Adrenal gland (tissue), 12 donors: ENCODE results near the gene EDAR. TPM values are rescaled to one million over a fixed set of nuclear protein-coding genes. Genes with fewer than 3 reads are reported as not detected.

Experiments
- DNase-seq, 7 donors: peaks; one replicate each; pipeline ENCODE4 v3.0.0-alpha.2; 2019 to 2020
- H3K27ac ChIP-seq, 5 donors: fragments of 200-600 bp; sonication (generic) in 4 of 5; 1 replicate in 3 of 5; 2 replicates in 2 of 5; pipeline versions ENCODE4 v1.5.1 to v1.8.0; 2016 to 2020; ENCODE audit warnings: mild to moderate bottlenecking in 1 of 5
- H3K27me3 ChIP-seq: fragments of 200-600 bp; 2 replicates; pipeline ENCODE4 v1.8.0; 2021
- H3K36me3 ChIP-seq, 2 donors: fragments of 200-600 bp; replicated peaks in 1 of 2; 1 replicate in 1 of 2; 2 replicates in 1 of 2; pipeline versions ENCODE4 v1.5.1 to v1.8.0; 2018 to 2022
- H3K4me1 ChIP-seq, 2 donors: fragments of 200-600 bp; replicated peaks in 1 of 2; 1 replicate in 1 of 2; 2 replicates in 1 of 2; pipeline versions ENCODE4 v1.5.1 to v1.8.0; 2018 to 2021
- H3K4me3 ChIP-seq, 4 donors: fragments of 200-600 bp; sonication (generic) in 3 of 4; one replicate each; pipeline ENCODE4 v1.5.1; 2016 to 2018
- H3K9me3 ChIP-seq, 3 donors: fragments of 200-600 bp; sonication (generic) in 1 of 3; replicated peaks in 1 of 3; 1 replicate in 2 of 3; 2 replicates in 1 of 3; pipeline versions ENCODE4 v1.5.1 to v1.8.0; 2016 to 2021
- POLR2A ChIP-seq, 2 donors: fragments of 450-650 bp; IDR thresholded peaks; one replicate each; pipeline ENCODE4 v1.6.1; 2017; ENCODE audit warnings: antibody characterized with exemption in 2 of 2, mild to moderate bottlenecking in 2 of 2, moderate library complexity in 1 of 2
- WGBS, 4 donors: extraction: QIAGEN DNeasy Blood & Tissue Kit in 2 of 4; methylation state at CpG; one replicate each; pipeline versions ENCODE4 v1.1.5 to v1.1.7; 2013 to 2017; 5-methylcytosine and 5-hydroxymethylcytosine counted together
- intact Hi-C, 2 donors: fragments of 100-400 bp; cut with DNase I; formaldehyde crosslinking; loops; one replicate each; pipeline versions ENCODE4 v1.14.1 to v1.15.0; 2022 to 2023
- polyA plus RNA-seq, 3 donors: library from polyadenylated mRNA; stranded (reverse); fragments of 200-250 nt in 2 of 3; fragments of 350-450 nt in 1 of 3; fragmentation: Illumina TruSeq in 1 of 3; extraction: RNeasy Lipid Tissue Mini Kit (QIAGEN cat#74804) in 1 of 3; gene quantifications; one replicate each; pipeline ENCODE4 v1.2.3, GENCODE V29; 2013 to 2014
- total RNA-seq, 9 donors: library from RNA; depleted of rRNA in 4 of 9; stranded (reverse); fragments of >200 nt in 4 of 9; fragments of 120-200 nt in 1 of 9; fragmentation: NEBNext Ultra II Directional in 1 of 9; extraction: Animal tissue kit (Norgen Biotek cat#: 25700) in 1 of 9; gene quantifications; one replicate each; pipeline versions ENCODE4 v1.1.0 to v1.2.4, GENCODE V29; 2013 to 2023
- TF ChIP-seq, protein P1 (sequence below), 6 experiments: fragments of 450-650 bp in 4 of 6; fragments of 200-600 bp in 2 of 6; sonication (generic) in 1 of 6; IDR thresholded peaks; 1 replicate in 5 of 6; 2 replicates in 1 of 6; pipeline versions ENCODE4 v1.5.1 to v1.8.0; 2016 to 2021; ENCODE audit warnings: antibody characterized with exemption in 6 of 6, mild to moderate bottlenecking in 2 of 6, moderate library complexity in 1 of 6
- donor health status: healthy with polysubstance abuse.
- donor health status: Bipolar disorder and iron deficiency.
- donor health status: DM: yes; HTN: yes; CAD: no.
- donor health status: DM: no; HTN: no; CAD: no.
- donor health status: DM: no; HTN: no; CAD: no.
- donor health status: DM: yes; HTN: yes; CAD: no.

The EDAR gene
- total and polyA plus RNA-seq, 12 donors: not detected

DNA sequence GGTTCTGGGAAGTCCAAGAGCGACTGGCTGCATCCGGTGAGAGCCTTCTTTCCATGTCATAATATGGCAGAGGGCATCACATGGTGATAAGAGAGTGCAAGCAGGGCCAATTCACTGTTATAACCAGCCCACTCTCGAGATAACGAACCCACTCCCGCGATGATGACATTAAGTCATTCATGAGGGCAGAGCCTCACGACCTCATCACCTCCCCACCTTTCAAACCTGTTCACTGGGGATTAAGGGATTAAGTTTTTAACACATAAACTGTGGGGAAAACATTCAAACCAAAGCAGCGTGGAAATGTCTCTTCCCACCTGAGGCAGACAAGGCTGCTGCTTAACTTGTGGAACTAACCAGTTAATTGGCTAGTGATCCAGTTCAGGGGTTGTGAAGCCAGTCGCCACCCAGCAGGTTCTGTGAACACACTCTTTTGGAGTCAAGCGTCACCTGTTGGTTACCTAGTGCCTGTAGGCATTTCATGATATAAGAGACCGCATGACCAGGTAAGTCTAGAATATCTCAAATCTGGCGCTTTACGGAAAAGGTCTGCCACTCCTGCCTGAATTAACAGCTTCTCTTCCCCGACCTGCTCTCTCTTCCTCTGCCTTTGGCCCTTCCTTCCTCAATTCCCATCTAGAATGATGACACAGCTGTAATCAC is 54.3 kb downstream of the EDAR start:
- Histone ChIP-seq H3K27me3 (no peaks in the 10 kb centered on the region), H3K36me3 (no peaks in the 10 kb centered on the region), H3K9me3 (no peaks in the 10 kb centered on the region), H3K4me1 (no peaks in the 10 kb centered on the region), H3K4me3 (no peak overlapping the region), H3K27ac (no peak overlapping the region)
- TF ChIP-seq, protein P1, sequence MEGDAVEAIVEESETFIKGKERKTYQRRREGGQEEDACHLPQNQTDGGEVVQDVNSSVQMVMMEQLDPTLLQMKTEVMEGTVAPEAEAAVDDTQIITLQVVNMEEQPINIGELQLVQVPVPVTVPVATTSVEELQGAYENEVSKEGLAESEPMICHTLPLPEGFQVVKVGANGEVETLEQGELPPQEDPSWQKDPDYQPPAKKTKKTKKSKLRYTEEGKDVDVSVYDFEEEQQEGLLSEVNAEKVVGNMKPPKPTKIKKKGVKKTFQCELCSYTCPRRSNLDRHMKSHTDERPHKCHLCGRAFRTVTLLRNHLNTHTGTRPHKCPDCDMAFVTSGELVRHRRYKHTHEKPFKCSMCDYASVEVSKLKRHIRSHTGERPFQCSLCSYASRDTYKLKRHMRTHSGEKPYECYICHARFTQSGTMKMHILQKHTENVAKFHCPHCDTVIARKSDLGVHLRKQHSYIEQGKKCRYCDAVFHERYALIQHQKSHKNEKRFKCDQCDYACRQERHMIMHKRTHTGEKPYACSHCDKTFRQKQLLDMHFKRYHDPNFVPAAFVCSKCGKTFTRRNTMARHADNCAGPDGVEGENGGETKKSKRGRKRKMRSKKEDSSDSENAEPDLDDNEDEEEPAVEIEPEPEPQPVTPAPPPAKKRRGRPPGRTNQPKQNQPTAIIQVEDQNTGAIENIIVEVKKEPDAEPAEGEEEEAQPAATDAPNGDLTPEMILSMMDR (IDR thresholded peaks at IDR 0.05): no peak
- TF ChIP-seq POLR2A (IDR thresholded peaks at IDR 0.05): no peak
- intact Hi-C loops: no loop called here
- DNase-seq: no peak
- WGBS, 4 donors: 82 to 92% (median 89%) methylated on average over 14 of the region's 14 CpGs

DNA sequence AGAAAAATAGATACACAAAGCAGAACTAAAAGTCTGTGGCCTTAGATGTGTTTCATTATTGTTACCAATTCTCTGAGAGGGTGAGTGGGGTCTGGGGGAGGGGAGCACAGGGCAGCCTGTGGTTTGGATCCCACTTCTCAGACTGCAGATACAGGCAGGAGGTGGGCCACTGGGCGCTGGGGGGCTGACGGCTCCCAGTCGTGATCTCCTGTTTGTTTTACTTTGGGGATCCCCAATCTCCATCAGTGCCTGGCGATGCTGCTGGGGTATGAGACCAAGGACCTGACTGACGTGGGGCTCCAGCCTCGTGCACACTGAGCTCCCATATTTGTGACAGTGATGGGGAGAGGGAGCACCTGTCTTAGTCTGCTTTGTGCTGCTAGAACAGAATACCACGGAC is 54.9 kb downstream of the EDAR start:
- WGBS, 4 donors: 82 to 86% (median 84%) methylated on average over 6 to 7 of the region's 7 CpGs
- Histone ChIP-seq H3K27me3 (no peaks in the 10 kb centered on the region), H3K4me1 (no peaks in the 10 kb centered on the region), H3K36me3 (no peaks in the 10 kb centered on the region), H3K9me3 (no peaks in the 10 kb centered on the region), H3K4me3 (no peak overlapping the region), H3K27ac (no peak overlapping the region)
- intact Hi-C loops: no loop called here
- TF ChIP-seq POLR2A (IDR thresholded peaks at IDR 0.05): no peak
- TF ChIP-seq, protein P1 (IDR thresholded peaks at IDR 0.05): no peak
- no peak for DNase-seq

DNA sequence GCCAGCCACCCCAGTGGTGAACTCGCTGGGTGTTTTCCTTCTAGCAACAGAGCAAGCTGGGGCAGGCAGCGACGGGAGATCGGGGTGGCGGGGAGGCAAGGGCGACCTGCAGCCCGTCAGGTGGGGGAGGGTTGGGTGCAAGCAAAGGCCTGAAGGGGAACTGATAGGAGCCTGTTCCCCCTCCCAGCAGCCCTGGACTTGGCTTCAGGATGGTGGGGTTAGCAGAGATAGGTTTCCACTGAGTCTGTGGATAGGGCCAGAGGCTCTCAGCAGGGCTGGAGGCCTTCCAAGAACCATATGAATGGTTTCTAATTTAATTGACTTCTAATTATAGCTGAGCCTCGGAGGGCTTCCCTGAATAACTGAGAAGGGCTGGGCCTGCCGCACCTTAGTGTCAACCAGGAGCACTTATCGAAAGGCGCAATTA is 55.3 kb downstream of the EDAR start:
- H3K4me1 ChIP-seq: no peaks in the 10 kb centered on the region
- no peaks in the 10 kb centered on the region for H3K9me3 ChIP-seq
- no peak overlapping the region for H3K27ac ChIP-seq
- TF ChIP-seq, protein P1 (IDR thresholded peaks at IDR 0.05): no peak
- no peak for TF ChIP-seq POLR2A (IDR thresholded peaks at IDR 0.05)
- no peaks in the 10 kb centered on the region for H3K27me3 ChIP-seq
- DNase-seq: no peak
- H3K4me3 ChIP-seq: no peak overlapping the region
- WGBS, 4 donors: 74 to 82% (median 77%) methylated on average over 5 to 11 of the region's 11 CpGs
- intact Hi-C loops: no loop called here
- no peaks in the 10 kb centered on the region for H3K36me3 ChIP-seq

DNA sequence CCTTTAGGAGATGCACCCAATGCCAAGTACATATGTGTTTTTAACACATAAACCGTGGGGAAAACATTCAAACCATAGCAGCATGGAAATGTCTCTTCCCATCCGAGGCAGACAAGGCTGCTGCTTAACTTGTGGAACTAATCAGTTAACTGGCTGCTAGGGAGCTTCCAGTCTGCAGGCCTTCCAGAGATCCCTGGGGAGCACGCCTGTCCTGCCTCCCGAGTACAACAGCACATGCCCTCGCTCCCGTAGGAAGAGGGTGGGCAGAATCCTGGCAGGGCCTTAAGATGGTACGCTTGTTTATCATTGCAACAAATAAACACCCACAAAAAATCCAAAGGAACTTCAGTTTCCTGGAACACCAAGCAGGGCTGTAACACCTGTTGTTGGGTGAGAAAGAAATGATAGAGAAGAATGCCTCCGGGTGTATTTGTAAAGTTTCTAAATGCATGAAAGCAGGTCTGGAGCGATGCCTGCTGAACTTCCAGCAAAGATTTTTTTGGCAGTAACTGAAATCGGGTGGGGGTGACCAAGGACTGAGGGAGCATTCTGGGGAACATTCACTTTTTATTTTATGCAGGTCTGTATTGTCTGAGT is 56.2 kb downstream of the EDAR start:
- Histone ChIP-seq H3K27me3 (no peaks in the 10 kb centered on the region), H3K9me3 (no peaks in the 10 kb centered on the region), H3K4me1 (no peaks in the 10 kb centered on the region), H3K27ac (no peak overlapping the region), H3K36me3 (no peaks in the 10 kb centered on the region), H3K4me3 (no peak overlapping the region)
- WGBS, 4 donors: 73 to 80% (median 75%) methylated on average over 10 of the region's 10 CpGs
- TF ChIP-seq POLR2A (IDR thresholded peaks at IDR 0.05): no peak
- TF ChIP-seq, protein P1 (IDR thresholded peaks at IDR 0.05): no peak
- intact Hi-C loops: no loop called here
- no peak for DNase-seq
